Ishikawa (cell line): Measurements from ENCODE around the gene PSMA8.

Source experiments
- CEBPB ChIP-seq: IDR thresholded peaks from 2 replicates; pipeline ENCODE4 v1.6.1; 2012
- CREB1 ChIP-seq: IDR thresholded peaks from 2 replicates; pipeline ENCODE4 v1.6.1; 2012; ENCODE audit warnings: low read depth
- EGR1 ChIP-seq: IDR thresholded peaks from 2 replicates; pipeline ENCODE4 v1.6.1; 2012
- EP300 ChIP-seq: IDR thresholded peaks from 2 replicates; pipeline ENCODE4 v1.6.1; 2012; ENCODE audit warnings: borderline replicate concordance
- FOXM1 ChIP-seq: IDR thresholded peaks from 2 replicates; pipeline ENCODE4 v1.6.1; 2012; ENCODE audit warnings: low read depth, borderline replicate concordance
- MAX ChIP-seq: IDR thresholded peaks from 2 replicates; pipeline ENCODE4 v1.6.1; 2012
- NFIC ChIP-seq: IDR thresholded peaks from 2 replicates; pipeline ENCODE4 v1.6.1; 2012
- RAD21 ChIP-seq: IDR thresholded peaks from 2 replicates; pipeline ENCODE4 v1.6.1; 2012; ENCODE audit warnings: low read depth
- REST ChIP-seq: IDR thresholded peaks from 2 replicates; pipeline ENCODE4 v1.6.1; 2012; ENCODE audit warnings: low read depth, mild to moderate bottlenecking
- TAF1 ChIP-seq: IDR thresholded peaks from 2 replicates; pipeline ENCODE4 v1.6.1; 2012; ENCODE audit warnings: low read depth, mild to moderate bottlenecking
- TCF12 ChIP-seq: IDR thresholded peaks from 2 replicates; pipeline ENCODE4 v1.6.1; 2012; ENCODE audit warnings: low read depth
- TEAD4 ChIP-seq: IDR thresholded peaks from 2 replicates; pipeline ENCODE4 v1.6.1; 2012
- USF1 ChIP-seq: IDR thresholded peaks from 2 replicates; pipeline ENCODE4 v1.6.1; 2012
- YY1 ChIP-seq: IDR thresholded peaks from 2 replicates; pipeline ENCODE4 v1.6.1; 2012; ENCODE audit warnings: low read depth
- ZBTB7A ChIP-seq: IDR thresholded peaks from 2 replicates; pipeline ENCODE4 v1.6.1; 2012; ENCODE audit warnings: low read depth

PSMA8 gene

DNA sequence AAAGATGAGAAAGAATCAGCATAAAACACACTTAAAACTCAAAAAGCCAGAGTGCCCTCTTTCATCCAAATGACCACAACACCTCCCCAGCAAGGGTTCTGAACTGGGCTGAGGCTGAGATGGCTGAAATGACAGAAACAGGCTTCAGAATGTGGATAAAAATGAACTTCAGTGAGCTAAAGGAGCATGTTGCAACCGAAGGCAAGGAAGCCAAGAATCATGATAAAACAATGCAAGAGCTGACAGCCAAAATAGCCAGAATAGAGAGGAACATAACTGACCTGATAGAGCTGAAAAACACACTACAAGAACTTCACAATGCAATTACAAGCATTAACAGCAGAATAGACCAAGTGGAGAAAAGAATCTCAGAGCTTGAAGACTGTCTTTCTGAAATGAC is 12.2 kb upstream of the PSMA8 start:
- TF ChIP-seq FOXM1 (no peak), NFIC (no peak), CREB1 (no peak), EP300 (no peak), USF1 (no peak), YY1 (no peak), REST (no peak), TEAD4 (no peak), ZBTB7A (no peak), TAF1 (no peak), TCF12 (no peak), MAX (no peak), CEBPB (no peak)

DNA sequence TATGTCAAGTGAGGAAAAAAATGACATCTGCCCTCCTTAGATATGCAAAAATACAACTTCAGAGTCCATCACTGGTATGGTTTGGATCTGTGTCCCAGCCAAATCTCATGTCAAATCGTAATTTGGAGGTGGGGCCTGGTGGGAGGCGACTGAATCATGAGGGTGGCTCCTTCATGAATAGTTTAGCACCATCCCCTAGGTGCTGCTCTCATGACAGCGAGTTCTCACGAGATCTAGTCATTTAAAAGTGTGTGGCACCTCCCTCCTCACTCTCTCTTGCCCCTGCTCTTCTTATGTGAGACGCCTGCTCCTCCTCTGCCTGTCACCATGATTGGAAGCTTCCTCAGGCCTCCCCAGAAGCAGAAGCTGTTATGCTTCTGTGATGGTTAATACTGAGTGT is 5.9 kb upstream of the PSMA8 start:
- TF ChIP-seq USF1 = no peak
- TF ChIP-seq TEAD4 = no peak
- TF ChIP-seq CEBPB = no peak
- no peak for TF ChIP-seq MAX
- no peak for TF ChIP-seq RAD21
- TF ChIP-seq TAF1 = no peak
- TF ChIP-seq REST = no peak
- TF ChIP-seq EGR1 = no peak
- no peak for TF ChIP-seq CREB1
- TF ChIP-seq ZBTB7A = no peak
- no peak for TF ChIP-seq EP300
- no peak for TF ChIP-seq TCF12

GRCh38 chr18:26134107-26134506 is 438 bp downstream of the PSMA8 start:
- TF ChIP-seq FOXM1 = no peak
- TF ChIP-seq ZBTB7A = no peak
- TF ChIP-seq CREB1 = no peak
- no peak for TF ChIP-seq USF1
- no peak for TF ChIP-seq REST
- TF ChIP-seq EP300 = no peak
- no peak for TF ChIP-seq TCF12
- TF ChIP-seq CEBPB = no peak
- TF ChIP-seq TAF1 = no peak
- TF ChIP-seq RAD21 = no peak
- TF ChIP-seq EGR1 = no peak

DNA sequence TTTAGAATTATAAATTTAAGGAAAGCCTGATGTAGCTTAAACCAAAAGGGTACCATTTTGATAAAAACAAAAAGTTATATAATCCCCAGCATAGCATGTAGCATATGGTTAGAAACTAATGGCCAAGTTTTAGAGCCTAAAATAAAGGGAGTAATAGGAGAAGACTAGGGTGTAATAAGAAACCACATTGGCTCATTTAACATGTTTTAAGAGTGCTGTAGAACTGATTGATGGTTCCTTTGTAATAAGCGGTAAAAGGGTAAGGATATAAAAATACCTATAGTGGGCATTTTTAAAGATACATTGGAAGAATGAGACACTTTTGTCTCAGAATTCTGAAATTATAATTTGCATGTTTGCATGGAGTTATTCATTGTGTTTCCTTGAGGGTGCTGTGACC is 1.9 kb downstream of the PSMA8 start:
- TF ChIP-seq RAD21 (no peak), EGR1 (no peak), TAF1 (no peak), TCF12 (no peak), CREB1 (no peak), CEBPB (no peak), FOXM1 (no peak), MAX (no peak), REST (no peak), NFIC (no peak), TEAD4 (no peak)
